GM19193 (cell line): ENCODE results near the gene EFNB1.

Source experiments
- POLR2A ChIP-seq: IDR thresholded peaks from 4 replicates; pipeline ENCODE4 v1.6.1; 2011; ENCODE audit not compliant: insufficient read depth, insufficient read length; ENCODE audit errors: extremely low read depth

The EFNB1 gene

GRCh38 chrX:68828740-68829581, at the start of gene EFNB1:
Gene EFNB1, plus strand, starts transcription at chrX:68829021. Its CDS starts 756 bp downstream, at chrX:68829777.
- peak; percentile 29 for TF ChIP-seq POLR2A

GRCh38 chrX:68784816-68785215, 44.0 kb upstream of the EFNB1 start:
- TF ChIP-seq POLR2A = no peak

DNA sequence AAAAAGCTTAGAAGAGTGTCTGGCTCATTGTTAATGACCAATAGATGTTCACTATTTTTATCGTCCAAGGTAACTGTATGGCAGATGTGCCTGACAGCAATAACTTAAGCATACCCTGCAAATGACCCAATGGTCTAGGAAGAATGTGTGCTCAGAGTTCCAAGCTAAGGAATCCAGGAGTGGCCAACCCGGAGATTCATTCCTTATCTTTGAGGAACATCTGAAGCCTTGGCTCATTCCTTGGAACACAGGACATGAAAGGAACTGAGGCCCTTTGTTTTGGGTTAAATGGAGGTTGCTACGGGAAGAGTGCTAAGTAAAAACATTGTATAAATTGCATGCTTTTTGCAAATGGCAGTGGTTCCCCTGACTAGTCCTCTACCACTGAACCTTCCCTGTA, 38.9 kb upstream of the EFNB1 start:
- TF ChIP-seq POLR2A = no peak

DNA sequence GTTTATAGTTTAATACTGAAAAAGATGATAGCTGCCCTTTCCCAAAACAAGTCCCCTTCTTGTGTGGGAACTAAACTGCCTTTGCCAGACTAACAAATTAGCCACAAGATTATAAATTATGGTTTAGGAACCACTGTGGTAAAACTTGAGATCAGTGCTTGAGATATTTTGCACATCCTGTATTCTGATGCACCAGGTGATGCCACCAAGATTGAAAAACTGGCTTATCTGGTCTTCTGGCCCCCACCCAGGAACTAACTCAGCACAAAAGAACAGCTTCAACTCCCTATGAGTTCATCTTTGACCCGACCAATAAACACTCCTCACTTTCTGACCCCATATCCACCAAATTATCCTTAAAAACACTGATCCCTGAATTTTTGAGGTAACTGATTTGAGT, 36.7 kb upstream of the EFNB1 start:
- TF ChIP-seq POLR2A = no peak

GRCh38 chrX:68794461-68794860, 34.4 kb upstream of the EFNB1 start:
- TF ChIP-seq POLR2A = no peak

DNA sequence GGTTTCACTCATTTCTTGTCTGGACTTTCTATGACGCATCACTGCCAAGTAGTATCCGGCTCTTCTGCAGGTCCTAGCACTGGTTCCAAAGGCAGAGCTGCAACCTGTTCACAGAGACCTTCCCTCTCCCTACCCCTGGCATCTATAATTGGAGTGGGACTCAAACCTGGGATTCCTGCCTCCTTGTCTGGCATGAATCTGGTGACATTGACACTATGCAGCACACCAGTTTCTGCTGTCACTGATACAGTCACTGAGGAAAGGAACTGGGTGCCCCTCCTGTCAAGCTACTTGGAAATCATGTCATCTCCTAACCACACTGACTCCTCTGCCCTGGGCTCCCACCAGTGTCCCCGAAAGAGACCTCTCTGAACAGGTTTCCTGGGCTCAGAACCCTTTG, 33.1 kb upstream of the EFNB1 start:
- no peak for TF ChIP-seq POLR2A

DNA sequence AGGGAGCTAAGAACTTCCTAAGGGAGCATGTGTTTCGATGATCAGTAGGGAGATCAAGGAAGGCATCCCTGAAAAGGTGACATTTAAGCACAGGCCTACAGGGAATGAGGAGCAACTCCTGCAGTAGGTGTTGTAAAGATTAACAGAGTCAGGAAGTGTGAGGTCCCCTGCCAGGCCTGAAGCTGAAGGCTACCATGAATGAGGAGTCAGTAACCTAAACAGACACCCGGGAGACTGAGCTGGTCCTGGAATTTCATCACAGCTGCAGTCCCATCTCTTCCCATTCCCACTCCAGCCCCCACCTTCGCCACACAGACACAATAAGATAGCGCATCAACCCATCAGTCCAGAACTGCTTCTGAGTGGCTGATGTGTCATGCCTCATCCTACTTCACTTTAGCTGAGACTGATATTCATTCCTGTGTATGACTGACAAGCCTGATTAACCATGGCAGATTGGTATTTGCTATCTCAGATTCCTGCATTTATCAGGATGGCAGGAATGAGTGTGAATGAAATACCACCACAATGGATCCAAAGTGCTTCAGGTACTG, 27.0 kb upstream of the EFNB1 start:
- no peak for TF ChIP-seq POLR2A

- TF ChIP-seq POLR2A = no peak
These were observed 21.0 kb upstream of the EFNB1 start for GRCh38 chrX:68807818-68808217.

DNA sequence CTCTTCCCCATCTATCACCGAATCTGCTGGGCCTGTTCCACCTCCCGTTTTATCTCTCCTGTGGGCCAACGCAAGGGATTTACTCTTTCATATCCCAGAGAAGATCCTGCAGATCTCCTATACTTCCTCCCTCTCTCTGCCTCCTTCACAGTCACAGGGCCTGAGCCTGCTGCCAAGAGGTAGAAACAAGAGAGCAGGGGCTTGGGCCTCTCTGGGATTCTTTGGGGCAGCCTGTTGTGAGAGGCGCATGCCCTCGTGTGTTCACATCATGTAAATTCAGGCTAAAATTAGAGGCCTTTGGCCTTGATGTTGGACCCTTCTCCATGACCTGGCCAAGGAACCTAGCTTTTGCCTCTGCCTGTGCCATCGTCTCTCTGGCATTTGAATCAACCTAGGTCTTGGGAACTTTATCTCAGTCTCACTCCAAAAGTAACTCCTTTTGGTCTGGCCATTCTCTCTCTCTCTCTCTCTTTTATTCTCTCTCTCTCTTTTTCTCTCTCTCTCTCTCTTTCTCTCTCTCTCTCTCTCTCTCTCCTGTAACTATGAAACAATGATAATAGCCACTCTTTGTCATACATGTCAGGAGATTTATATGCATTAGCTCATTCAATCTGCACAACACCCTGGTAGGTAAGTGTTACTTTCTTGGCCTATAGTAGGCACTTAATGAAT, 20.0 kb upstream of the EFNB1 start:
- no peak for TF ChIP-seq POLR2A

GRCh38 chrX:68820476-68821110, 8.2 kb upstream of the EFNB1 start:
- no peak for TF ChIP-seq POLR2A

GRCh38 chrX:68821616-68822015, 7.2 kb upstream of the EFNB1 start:
- no peak for TF ChIP-seq POLR2A

DNA sequence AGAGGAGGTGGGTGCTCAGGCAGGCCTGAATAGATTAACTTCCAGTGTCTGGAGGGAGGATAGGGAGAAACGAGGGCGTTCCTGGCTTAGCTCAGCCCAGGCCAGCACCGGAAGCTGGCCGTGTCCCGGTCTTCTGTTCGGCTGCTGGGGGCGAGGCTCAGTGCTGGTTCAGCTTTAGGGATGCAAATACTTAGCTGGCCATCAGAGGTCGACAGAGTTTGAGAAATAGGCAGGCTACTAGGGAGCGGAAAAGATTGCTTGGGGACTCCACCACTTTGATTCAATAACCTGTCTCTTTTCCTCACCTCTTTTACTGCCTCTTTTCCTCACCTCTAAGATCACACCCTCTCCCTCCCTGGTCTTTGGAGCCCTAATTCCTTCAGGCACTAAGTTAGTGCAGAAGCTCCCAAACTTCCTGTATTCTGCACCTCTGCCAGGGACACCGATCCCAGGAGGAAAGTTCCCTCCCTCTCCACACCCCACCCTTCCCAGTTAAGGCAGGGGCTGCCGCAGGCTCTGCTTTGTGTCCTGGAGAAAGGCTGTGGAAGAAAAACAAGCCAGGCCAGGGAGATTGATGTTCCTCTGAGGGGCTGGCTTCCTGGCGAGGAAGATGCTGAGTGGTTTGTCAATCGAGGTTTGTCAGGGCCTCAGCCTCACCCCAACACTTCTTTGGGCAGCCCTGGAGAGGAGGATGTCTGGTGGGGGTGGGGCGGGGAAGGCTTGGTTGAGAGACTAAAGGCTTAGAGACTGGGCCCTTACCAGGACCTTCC, 6.0 kb upstream of the EFNB1 start:
- no peak for TF ChIP-seq POLR2A

- TF ChIP-seq POLR2A = no peak
These were observed 5.2 kb upstream of the EFNB1 start for GRCh38 chrX:68823413-68824151.

- no peak for TF ChIP-seq POLR2A
These were observed 4.7 kb upstream of the EFNB1 start for GRCh38 chrX:68824152-68824433.
